ENCODE measurements around the gene XXYLT1.

- TF ChIP-seq CTCF (IDR thresholded peaks at IDR 0.05) (no peak), POLR2A (IDR thresholded peaks at IDR 0.05) (no peak)
Observed at GRCh38 chr3:195133013-195133412, 137.9 kb downstream of the XXYLT1 start.
